Thymus (tissue), 11 donors: ENCODE measurements around the gene HIVEP3. TPM values are rescaled to one million over a fixed set of nuclear protein-coding genes. Genes with fewer than 3 reads are reported as not detected.

ENCODE experiments used
- DNase-seq, 9 donors: peaks; one replicate each; pipeline ENCODE4 v3.0.0-alpha.2; 2013; ENCODE audit warnings: low spot score in 9 of 9, low read depth in 6 of 9, missing footprints in 1 of 9
- H3K27ac ChIP-seq, 2 donors: one replicate each; pipeline ENCODE4 v1.5.1; 2013; ENCODE audit warnings: control low read depth in 1 of 2, low read depth in 1 of 2, low read length in 1 of 2, mild to moderate bottlenecking in 1 of 2, moderate library complexity in 1 of 2
- H3K27me3 ChIP-seq, 2 donors: one replicate each; pipeline ENCODE4 v1.5.1; 2013; ENCODE audit warnings: low read length in 1 of 2; ENCODE audit not compliant: control insufficient read depth in 2 of 2, insufficient read depth in 1 of 2
- H3K36me3 ChIP-seq, 2 donors: one replicate each; pipeline ENCODE4 v1.5.1; 2013; ENCODE audit warnings: low read length in 1 of 2, mild to moderate bottlenecking in 1 of 2, moderate library complexity in 1 of 2; ENCODE audit not compliant: control insufficient read depth in 2 of 2, insufficient read depth in 2 of 2
- H3K4me1 ChIP-seq, 2 donors: one replicate each; pipeline ENCODE4 v1.5.1; 2013; ENCODE audit warnings: low read length in 2 of 2; ENCODE audit not compliant: control insufficient read depth in 2 of 2, insufficient read depth in 2 of 2
- H3K4me3 ChIP-seq, 2 donors: one replicate each; pipeline ENCODE4 v1.5.1; 2013; ENCODE audit warnings: low read length in 2 of 2, control low read depth in 1 of 2, mild to moderate bottlenecking in 1 of 2
- H3K9me3 ChIP-seq, 2 donors: one replicate each; pipeline ENCODE4 v1.5.1; 2013; ENCODE audit warnings: low read length in 1 of 2, mild to moderate bottlenecking in 1 of 2; ENCODE audit not compliant: control insufficient read depth in 2 of 2, insufficient read depth in 1 of 2
- WGBS: extraction: QIAGEN DNeasy Blood & Tissue Kit; methylation state at CpG from one replicate; pipeline ENCODE4 v1.1.7; 2013; 5-methylcytosine and 5-hydroxymethylcytosine counted together
- polyA plus RNA-seq: library from polyadenylated mRNA; stranded (reverse); fragments of 200-250 nt; gene quantifications from one replicate; pipeline ENCODE4 v1.2.3, GENCODE V29; 2013
- total RNA-seq: library from RNA; stranded (reverse); fragments of 120-200 nt; gene quantifications from one replicate; pipeline ENCODE4 v1.2.4, GENCODE V29; 2013
- donor health status: healthy.

HIVEP3 gene
- total and polyA plus RNA-seq, 2 donors = 6.7 to 12.1 TPM

DNA sequence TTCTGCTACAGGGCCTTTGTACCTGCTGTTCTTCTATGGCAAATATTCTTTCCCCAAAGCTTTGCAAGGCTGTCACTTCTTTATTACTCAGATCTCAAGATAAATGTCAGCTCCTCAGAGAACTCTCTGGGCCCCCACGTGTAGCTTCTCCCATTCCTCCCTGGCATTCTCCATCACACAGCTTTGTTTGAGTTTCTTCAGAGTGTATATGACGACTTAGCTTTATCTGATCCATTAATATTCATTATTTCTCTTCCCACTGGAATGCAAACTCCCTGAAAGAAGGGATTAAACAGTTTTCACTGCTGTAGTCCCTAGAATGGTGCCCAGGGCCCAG lies 259.6 kb downstream of the HIVEP3 start:
- no peak overlapping the region for H3K27ac ChIP-seq
- no peak for DNase-seq
- H3K9me3 ChIP-seq = no peaks in the 10 kb centered on the region
- H3K36me3 ChIP-seq = peaks cover 0 to 7% of the 10 kb centered on the region in 2 donors
- peak overlapping the region in 1 of 2 donors; percentile 54 for H3K4me3 ChIP-seq
- 80% methylated on average over 2 of the region's 2 CpGs for WGBS
- no peaks in the 10 kb centered on the region for H3K27me3 ChIP-seq
- peaks cover 64 to 86% of the 10 kb centered on the region in 2 donors for H3K4me1 ChIP-seq

DNA sequence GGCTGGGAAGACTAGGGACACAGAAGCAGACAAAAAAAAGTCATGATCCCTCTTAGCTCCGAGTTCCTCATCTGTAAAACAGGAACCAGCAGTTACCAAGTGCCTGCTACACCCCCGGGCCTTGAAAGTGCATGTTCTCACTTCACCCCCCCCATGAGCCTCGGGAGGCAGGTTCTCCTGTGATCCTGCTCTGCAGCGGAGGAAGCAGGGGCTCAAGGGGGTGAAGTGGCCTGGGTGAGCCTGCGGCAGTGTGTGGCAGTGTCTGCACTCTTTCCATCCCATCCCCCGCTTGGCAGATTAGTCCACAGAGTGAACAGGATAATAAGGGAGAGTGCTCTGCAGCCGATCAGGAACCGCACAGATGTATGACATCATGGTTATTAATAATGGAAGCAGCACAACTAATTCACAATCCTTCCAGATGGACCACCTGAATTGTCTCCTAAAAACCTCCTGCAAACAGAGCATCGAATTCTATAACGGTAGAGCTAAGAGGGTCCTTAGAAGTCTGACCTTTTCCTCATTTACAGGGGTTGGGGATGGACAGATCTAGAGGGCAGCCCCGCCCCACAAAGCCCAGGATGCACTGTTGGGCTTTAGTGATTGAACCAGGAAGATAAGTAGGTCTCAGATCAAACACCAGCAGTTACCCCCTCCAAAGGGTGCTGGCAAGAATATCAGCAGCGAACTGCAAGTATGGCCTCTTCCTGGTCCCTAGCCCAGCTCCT lies 260.1 kb downstream of the HIVEP3 start:
- H3K27me3 ChIP-seq = no peaks in the 10 kb centered on the region
- peaks cover 64 to 86% of the 10 kb centered on the region in 2 donors for H3K4me1 ChIP-seq
- DNase-seq = no peak
- peaks cover 0 to 7% of the 10 kb centered on the region in 2 donors for H3K36me3 ChIP-seq
- 70% methylated on average over 12 of the region's 12 CpGs for WGBS
- peak overlapping the region in 1 of 2 donors; percentile 54 for H3K4me3 ChIP-seq
- H3K27ac ChIP-seq = peak overlapping the region in 1 of 2 donors; percentile 14
- H3K9me3 ChIP-seq = no peaks in the 10 kb centered on the region

DNA sequence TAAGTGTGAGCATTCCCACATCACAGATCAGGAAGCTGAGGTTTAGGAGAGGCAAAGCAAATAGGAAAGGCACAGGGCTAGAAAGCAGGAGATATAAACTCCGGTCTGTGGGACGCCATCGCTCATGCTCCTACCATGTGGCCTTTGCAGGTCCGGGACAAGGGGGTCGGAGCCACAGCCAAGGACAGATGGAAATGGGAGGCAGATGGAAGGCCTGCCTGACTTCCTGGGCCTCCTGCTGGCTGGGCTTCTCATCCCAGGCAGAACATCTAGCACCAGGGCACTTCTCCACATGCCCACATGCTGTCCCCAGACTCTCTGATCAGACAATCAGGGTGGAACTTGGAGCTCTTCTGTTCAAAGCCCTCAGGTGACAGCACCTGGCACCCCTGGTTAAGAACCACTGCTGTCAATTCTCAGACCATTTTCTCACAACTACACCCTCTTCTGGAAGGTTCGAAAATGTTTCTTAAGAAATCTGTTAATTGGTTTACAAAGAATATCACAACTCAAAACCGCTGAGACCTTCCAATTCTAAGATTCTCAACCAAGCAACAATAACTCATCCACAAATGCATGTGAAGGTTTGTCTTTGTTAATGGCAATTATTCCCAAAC lies 260.9 kb downstream of the HIVEP3 start:
- WGBS = 67% methylated on average over 7 of the region's 7 CpGs
- H3K27ac ChIP-seq = no peak overlapping the region
- peaks cover 63 to 84% of the 10 kb centered on the region in 2 donors for H3K4me1 ChIP-seq
- H3K27me3 ChIP-seq = no peaks in the 10 kb centered on the region
- no peaks in the 10 kb centered on the region for H3K9me3 ChIP-seq
- H3K36me3 ChIP-seq = peaks cover 0 to 7% of the 10 kb centered on the region in 2 donors
- peak in 1 of 9 donors; percentile 74 for DNase-seq
- H3K4me3 ChIP-seq = no peak overlapping the region

- no peaks in the 10 kb centered on the region for H3K27me3 ChIP-seq
- H3K36me3 ChIP-seq = peaks cover 0 to 7% of the 10 kb centered on the region in 2 donors
- 94% methylated on average over 9 of the region's 9 CpGs for WGBS
- DNase-seq = no peak
- no peak overlapping the region for H3K4me3 ChIP-seq
- H3K27ac ChIP-seq = no peak overlapping the region
- H3K4me1 ChIP-seq = peaks cover 68 to 90% of the 10 kb centered on the region in 2 donors
- no peaks in the 10 kb centered on the region for H3K9me3 ChIP-seq
These were observed 261.8 kb downstream of the HIVEP3 start for GRCh38 chr1:41656825-41657500.

DNA sequence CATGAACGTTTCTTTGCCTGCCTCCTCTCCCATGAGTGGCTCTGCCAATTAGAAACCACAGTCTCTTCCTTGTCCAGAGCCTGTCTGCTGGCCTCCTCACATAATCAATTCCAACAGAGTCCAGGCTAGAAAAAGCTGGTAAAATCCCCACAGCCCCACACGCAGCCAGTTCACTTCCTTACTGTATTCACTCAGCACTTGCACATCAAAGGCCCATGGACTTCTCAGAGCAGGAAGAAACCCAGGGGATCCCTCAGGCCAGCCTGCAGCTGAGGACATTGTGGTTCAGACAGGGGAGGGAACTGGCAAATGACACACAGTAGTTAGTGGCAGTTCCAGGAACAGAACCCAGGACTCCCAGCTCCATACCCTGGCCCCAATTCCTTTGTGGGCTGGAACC lies 262.7 kb downstream of the HIVEP3 start:
- 5% methylated on average over 2 of the region's 2 CpGs for WGBS
- H3K27ac ChIP-seq = peak overlapping the region in 1 of 2 donors; percentile 64
- no peaks in the 10 kb centered on the region for H3K27me3 ChIP-seq
- DNase-seq = no peak
- no peaks in the 10 kb centered on the region for H3K9me3 ChIP-seq
- H3K4me1 ChIP-seq = peaks cover 64 to 89% of the 10 kb centered on the region in 2 donors
- H3K36me3 ChIP-seq = peaks cover 0 to 7% of the 10 kb centered on the region in 2 donors
- H3K4me3 ChIP-seq = no peak overlapping the region

GRCh38 chr1:41655632-41656031 lies 263.1 kb downstream of the HIVEP3 start:
- no peak for DNase-seq
- Histone ChIP-seq H3K9me3 (no peaks in the 10 kb centered on the region), H3K27ac (peak overlapping the region in 1 of 2 donors; percentile 64), H3K4me1 (peaks cover 64 to 89% of the 10 kb centered on the region in 2 donors), H3K4me3 (no peak overlapping the region), H3K27me3 (no peaks in the 10 kb centered on the region), H3K36me3 (peaks cover 0 to 7% of the 10 kb centered on the region in 2 donors)
- 96% methylated on average over 3 of the region's 3 CpGs for WGBS

- no peak for DNase-seq
- WGBS = 8% methylated on average over 3 of the region's 3 CpGs
These were observed 265.1 kb downstream of the HIVEP3 start for GRCh38 chr1:41653574-41653973.

DNA sequence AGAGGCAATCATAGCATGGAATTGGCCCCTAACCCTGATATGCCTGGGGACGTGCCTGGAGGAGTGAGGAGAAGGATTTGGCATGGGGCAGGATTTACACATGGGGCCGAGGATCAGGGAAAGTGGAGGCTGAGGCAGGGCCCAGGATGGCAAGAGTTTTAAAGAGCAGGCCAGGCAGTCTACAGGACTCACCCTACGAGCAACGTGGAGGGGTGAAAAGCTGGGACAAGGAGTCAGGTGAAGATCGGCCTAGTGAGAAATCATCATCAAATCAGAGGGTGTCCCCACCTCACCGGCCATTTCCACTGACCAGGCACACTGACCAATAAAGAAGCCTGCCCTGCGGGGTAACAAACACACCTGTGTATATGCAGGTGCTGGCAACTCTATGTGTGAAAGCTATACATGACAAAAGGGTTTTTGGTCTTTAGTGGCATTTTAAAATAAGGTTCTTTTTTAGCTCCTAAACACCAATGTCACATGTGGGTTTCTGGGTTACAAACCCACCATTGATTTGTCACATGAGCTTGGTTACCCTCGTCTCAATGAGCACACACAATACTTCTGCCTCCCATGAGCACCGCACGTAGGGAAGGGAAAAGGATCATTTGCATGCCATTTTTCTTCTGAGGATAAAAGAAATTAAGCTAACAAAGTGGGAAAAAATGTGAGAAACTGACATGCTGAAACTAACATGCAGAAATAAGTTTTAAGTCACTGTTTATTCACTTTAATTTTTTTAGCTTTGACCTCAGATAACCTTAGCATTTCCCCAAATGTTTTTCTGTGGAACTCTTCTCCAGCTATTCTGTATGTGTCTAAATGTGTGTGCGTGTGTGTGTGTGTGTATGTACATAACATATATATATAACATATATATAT lies 266.1 kb downstream of the HIVEP3 start:
- Histone ChIP-seq H3K4me3 (no peak overlapping the region), H3K9me3 (peaks cover 0 to 4% of the 10 kb centered on the region in 2 donors), H3K27me3 (no peaks in the 10 kb centered on the region), H3K4me1 (peaks cover 43 to 74% of the 10 kb centered on the region in 2 donors), H3K36me3 (peaks cover 0 to 9% of the 10 kb centered on the region in 2 donors), H3K27ac (no peak overlapping the region)
- WGBS = 73% methylated on average over 11 of the region's 11 CpGs
- no peak for DNase-seq

More at GRCh38 chr1:41653574-41653973, 265.1 kb downstream of the HIVEP3 start:
- Histone ChIP-seq H3K27ac (peak overlapping the region; percentile 8 to 36), H3K9me3 (peaks cover 0 to 4% of the 10 kb centered on the region in 2 donors), H3K36me3 (peaks cover 0 to 8% of the 10 kb centered on the region in 2 donors), H3K4me1 (peaks cover 52 to 83% of the 10 kb centered on the region in 2 donors), H3K27me3 (no peaks in the 10 kb centered on the region), H3K4me3 (no peak overlapping the region)
